HG03064 (cell line): ENCODE results near the gene SH2B2.
"Not testable (repeated sequence)": the region's sequence is repeated elsewhere in the genome, so short reads cannot be mapped to it uniquely, and the experiment has no call there.

ENCODE experiments used
- ATAC-seq: cut with Tn5 transposase; IDR thresholded peaks from one replicate; pipeline ENCODE4 v1.9.1; 2021; ENCODE audit warnings: low read depth; ENCODE audit not compliant: unreplicated experiment

The SH2B2 gene

DNA sequence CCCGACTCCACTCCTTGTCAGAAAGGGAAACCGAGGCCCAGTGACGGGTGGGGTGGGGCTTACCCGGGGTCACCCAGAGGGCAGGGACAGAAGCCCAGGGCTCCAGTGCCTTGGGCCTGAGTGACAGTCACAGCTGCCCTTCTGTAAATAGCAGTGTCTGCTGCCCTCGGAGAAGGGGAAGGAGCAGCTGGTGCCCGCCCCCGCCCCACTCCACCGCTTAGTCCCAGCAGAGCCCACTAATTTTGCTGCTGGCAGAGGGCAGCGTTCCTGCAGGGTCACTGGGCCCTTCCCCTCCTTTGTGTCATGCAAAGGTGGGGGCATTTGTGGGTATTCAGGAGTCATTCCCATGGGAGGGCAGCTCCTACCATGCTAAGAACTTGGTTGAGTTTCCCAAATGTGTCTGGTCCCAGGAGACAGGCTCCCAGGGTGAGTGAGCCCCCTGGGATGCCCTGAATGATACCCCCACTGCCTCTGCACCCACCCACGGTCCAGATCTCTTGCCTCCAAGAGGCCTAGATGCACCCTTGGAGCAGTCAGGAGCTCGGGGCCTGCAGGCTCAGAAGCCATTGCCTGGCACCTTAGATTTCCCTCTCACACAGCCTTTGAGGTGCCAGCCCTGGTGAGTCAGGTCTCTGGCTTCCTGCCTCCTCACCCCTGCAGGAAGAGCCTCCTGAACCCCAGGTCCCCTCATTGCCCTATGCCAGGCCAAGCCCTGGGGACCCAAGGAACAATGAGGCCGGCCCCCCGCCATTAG is 17.2 kb downstream of the SH2B2 start:
- ATAC-seq: no peak

DNA sequence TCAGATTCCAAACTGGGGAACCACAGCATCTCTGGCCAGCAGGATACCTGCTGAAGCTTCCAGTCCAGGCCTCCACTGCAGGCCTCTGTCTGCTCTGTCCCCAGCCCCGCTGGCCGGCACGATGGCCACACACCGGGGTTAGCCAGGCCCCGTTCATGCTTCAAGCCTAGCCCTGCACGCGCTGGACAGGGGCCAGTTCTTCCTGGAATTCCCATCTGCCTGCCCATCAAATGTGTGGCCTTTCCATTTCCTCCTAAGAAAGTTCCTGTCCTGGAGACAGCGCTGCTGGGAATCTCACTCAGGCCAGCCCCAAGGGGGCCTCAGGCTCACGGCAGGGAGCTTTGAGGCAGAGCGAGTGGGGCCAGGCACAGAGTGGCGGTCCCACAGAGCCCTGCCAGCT is 18.0 kb downstream of the SH2B2 start:
- no peak for ATAC-seq

DNA sequence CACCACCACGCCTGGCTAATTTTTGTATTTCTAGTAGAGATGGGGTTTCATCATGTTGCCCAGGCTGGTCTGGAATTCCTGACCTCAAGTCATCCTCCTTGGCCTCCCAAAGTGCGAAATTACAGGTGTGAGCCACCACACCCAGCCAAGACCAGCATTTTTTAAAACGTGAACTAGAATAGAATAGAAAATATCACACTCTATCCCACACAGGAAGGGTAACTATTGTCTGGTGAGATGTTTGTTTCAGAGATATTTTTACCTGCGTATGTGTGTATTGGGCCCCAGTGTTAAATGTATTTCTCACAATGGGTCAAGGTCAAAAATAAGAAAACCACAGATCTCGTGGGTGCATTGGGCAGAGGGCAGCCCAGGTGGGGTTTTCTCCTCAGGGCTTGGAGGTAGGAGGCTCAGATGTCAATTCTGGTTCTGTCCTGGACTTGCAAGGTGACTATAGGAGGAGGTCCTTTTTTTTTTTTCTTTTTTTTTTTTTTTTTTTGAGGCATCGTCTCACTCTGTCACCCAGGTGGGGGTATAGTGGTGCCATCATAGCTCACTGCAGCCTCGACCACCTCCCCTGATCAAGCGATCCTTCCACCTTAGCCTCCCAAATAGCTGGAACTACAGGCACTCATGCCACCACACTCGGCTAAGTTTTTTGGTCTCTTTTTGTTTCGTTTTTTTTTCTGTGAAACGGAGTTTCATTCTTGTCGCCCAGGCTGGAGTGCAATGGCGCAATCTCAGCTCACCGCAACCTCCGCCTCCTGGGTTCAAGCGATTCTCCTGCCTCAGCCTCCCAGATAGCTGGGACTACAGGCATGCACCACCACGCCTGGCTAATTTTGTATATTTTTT is 19.0 kb downstream of the SH2B2 start:
- ATAC-seq: peak; percentile 61

DNA sequence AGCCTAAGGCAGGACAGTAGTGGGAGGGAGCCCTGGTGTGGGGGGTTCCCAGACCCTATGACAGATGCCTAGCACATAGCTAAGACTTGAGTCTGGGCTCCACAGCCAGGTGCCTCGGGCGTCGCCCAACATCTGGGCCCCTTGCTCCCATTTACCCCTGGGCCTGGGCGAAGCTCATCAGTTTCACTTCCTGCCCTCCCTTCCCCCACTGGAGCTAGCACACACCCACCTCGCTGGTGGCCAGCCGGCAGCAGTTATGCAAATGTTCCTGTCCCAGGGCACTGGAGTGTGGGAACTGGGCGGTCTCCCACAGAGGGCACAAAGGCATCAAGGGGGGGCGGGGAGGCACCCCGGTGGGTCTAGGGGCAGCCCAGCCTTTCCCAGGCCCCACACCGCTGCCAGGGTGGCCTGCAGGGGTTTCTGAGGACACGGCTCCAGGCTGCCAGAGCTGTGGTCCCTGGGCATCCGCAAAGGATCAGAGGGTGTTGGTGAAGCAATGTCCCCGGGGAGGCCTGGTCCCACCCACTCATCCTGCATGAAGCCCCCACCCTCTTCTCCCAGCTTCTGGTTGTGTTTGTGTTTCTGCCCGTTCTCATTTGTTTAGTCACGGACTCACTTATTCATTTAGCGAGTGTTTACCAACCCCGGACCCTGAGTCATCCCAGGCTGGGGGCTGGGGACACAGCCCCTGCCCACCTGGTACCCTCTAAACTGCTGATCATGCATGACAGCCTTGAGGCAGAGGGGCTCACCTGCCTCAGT is 20.4 kb downstream of the SH2B2 start:
- peak; percentile 46 for ATAC-seq

DNA sequence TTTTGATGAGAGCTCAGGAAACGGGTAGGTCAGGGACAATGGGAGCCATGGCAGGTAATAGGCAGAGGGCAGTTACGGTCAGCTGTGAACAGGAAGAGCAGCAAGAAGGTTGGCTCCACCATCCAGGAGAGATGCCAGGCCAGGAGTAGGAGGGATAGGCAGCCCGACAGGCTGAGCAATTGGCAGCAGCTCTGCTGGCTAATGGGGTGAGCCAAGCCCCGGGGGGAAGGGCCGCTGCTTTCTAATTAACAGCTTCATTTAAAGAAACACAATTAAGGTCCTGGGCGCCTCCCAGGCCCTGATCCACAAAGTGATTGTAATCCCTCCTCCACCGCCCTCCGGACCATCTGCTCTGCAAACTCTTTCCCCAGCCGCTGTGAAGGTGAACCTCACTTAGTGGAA is 23.7 kb downstream of the SH2B2 start:
- ATAC-seq: no peak

DNA sequence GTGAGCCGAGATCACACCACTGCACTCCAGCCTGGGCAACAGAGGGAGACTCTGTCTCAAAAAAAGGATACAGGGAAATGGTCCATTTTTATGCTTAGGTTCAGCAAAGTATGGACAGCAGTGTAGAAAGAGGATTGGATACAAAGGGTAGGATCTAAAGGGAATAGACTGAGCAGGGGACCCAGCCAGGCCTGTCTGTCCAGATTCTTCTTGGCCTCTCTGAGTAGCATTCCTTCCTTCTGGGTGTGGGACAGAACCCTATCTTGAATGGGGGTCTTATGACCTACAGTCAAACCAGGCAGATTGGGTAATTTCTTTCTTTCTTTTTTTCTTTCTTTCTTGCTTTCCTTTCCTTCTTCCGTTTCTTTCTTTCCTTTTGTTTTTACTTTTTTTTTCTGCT is 25.6 kb downstream of the SH2B2 start:
- ATAC-seq: no peak

DNA sequence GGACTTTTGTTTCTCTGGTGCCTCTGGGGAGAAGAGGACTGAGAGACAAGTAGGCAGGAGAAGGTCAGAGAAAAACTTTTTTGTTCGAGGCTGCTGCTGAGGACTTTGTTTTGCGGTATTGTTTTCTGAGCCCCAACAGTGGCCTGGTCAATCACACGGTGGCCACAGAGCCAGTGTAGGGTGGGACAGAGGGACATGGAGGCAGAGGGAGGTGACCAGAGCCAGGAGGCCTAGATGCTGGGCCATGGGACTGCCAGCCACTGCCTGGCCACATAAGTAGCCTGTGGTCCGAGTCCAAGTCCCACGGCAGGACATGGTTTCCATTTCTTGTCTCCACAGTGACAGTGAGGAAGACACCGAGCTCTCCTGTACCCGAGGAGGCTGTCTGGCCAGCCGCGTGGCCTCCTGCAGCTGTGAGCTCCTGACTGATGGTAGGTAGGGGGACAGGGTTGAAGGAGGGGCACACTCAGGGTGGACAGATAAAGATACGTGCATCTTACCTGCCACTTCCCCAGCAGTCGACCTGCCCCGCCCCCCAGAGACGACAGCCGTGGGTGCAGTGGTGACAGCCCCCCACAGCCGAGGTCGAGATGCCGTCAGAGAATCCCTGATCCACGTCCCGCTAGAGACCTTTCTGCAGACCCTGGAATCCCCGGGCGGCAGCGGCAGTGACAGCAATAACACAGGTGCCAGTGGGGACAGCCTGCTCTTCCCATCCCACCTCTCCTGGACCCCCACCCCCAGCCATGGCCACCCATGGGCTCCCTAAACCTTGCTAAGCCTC is 27.5 kb downstream of the SH2B2 start:
- no peak for ATAC-seq

DNA sequence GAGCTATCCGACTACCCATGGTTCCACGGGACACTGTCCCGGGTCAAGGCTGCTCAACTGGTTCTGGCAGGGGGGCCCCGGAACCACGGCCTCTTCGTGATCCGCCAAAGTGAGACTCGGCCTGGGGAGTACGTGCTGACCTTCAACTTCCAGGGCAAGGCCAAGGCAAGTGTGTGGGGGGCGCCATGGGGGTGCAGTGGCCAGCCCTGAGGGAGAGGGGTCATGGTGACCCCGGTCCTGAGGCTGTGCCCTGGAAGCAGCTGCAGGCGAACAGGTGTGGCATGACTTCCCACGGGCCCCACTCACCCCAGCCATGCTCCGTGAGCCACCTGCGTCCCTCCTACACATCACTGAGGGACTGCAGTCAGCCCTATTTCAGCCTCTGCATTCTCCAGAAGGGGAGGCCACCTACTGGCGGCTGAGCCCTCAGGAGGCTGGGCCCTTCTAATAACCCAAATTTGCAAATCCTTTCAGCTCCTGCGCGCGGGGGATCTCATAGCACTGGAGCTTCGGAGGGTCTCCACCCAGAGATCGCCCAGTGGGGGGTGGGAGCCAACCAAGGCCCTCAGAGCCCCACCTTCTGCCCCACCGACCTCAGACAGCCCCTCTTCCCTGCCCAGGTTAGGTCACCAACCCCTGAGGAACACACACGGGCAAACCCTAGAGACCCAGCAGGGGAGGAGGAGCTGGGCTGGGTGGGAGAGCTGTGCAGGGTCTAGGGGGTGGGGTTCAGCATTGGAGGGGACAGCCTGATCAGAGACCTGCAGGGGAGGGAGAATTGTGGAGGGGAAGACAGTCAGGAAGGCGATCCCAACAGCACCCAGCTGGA is 30.8 kb downstream of the SH2B2 start:
- ATAC-seq: no peak

DNA sequence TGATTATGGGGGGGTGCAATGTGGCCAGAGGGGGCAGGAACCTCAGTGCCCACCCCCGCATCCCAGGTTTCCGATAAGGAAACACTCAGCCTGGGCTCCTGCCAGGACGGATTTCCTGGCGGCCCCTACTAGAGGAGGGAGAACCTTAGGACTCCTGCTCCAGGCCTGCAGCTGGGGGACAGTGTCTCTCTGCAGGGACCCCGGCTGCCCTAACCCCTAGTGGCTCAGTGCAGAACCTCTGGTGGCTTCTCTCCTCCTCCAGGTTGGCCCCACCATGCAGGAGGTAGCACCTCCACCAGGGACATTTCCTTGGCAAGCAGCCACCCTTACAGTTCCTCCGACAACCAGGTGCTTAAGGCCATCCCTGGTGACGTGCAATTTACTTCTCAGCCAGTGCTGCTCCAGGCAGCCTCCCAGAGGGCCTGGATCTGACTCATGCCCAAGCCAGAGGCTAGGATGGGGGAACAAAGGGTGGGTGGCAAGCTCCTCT is 31.9 kb downstream of the SH2B2 start:
- no peak for ATAC-seq

DNA sequence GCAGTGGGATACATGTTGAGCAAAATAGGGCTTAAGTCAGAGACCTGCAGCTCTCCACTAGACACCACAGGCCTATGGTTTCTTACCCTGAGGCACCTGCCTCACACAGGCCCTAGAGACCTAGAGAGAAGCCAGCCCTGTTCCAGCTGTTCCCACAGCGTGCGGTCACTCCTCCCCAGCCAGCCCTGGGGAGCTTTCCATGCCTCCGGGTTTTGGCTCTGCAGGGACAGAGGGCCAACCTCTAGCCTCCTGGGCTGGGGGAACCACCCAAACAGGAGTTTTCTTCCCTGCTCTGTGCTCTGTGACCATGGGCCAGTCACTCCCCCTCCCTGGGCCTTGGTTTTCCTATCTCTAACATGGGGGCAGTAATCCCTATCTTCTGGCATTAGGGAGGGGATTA is 33.0 kb downstream of the SH2B2 start:
- no peak for ATAC-seq

DNA sequence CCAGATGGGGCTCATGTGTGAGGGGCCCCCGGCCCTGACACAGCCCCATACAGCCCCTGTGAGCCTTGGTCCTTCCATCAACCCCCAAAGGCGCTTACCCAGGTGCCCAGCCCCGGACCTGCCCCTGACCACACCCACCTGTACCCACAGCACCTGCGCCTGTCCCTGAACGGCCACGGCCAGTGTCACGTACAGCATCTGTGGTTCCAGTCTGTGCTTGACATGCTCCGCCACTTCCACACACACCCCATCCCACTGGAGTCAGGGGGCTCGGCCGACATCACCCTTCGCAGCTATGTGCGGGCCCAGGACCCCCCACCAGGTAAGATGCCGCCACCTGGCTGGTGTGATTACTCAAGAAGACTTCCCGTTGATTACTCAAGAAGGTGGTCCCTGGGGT is 33.5 kb downstream of the SH2B2 start:
- no peak for ATAC-seq

DNA sequence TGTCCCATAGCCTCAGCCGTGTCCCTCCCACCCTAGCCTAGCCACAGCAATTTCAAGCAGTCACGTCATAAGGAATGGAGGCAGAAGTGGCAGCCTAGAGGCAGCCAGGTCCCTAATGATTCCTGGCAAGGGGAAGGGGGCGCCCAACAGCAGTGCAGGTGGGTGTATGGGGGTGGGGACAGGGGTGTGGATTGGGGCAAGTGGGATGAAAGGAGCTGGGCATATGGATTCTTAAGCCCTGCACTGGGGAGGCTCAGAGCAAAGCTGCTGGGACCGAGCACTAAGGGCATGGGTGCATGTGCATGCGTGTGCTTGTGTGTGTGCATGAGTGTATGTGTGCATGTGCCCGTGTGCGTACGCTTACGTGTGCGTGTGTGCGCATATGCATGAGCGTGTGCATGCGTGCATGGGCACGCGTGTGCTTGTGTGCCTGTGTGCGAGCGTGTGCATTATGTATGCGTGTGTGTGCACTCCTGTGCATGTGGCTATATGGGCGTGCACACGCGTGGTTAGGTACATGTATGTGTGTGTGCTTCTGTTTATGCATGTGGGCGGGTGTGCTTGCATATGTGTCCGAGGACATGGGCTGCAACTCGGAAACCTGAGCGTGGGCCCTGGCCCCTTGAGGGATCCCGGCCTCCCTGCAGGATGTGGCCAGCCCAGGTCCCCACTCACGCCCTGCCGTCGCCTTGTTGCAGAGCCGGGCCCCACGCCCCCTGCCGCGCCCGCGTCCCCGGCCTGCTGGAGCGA is 34.1 kb downstream of the SH2B2 start:
- no peak for ATAC-seq

DNA sequence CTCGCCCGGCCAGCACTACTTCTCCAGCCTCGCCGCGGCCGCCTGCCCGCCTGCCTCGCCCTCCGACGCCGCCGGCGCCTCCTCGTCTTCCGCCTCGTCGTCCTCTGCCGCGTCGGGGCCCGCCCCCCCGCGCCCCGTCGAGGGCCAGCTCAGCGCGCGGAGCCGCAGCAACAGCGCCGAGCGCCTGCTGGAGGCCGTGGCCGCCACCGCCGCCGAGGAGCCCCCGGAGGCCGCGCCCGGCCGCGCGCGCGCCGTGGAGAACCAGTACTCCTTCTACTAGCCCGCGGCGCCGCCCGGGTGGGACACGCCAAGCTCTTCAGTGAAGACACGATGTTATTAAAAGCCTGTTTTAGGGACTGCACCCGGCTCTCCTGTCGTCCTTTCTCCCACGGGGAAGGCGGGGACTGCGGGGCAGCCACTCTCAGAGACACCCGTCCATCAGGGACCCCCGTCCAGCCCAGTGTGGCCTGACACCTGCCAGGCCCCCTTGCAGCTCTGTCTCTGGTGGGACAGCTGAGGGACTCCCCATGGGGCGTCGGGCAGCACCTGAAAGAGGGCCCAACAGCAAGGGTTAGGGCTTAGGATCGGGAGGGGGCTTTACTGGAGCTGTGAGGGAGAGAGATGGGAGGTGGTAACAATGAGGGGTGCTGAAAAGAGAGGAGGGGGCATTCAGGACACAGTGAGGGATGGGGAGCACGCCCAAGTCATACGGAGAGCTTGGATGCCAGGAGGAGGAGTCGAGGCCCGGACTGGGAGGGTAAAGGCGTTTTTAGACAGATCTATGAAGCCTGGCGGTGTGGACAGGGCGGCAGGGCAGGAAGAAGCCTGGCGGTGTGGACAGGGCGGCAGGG is 34.9 kb downstream of the SH2B2 start:
- ATAC-seq: no peak

DNA sequence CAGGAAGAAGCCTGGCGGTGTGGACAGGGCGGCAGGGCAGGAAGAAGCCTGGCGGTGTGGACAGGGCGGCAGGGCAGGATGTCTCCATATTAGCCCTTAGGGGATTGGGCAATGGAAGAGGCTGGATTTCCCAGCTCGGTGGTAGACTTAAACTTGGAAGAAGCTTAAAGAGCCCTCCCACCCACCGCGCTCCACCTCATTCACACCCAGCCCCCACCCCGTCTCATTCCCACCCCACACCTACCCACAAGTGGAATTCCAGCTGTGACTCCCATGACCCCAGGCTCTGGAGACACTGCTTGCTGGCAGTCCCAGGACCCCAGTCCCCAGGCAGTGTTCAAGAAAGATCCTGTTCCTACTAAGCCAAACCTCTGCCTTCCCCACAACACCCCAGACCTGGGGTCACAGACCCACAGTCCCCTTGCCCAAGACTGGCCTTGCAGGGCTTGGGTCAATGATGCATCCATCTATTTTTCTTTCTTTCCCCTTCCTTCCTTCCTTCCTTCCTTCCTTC is 35.6 kb downstream of the SH2B2 start:
- ATAC-seq: no peak

DNA sequence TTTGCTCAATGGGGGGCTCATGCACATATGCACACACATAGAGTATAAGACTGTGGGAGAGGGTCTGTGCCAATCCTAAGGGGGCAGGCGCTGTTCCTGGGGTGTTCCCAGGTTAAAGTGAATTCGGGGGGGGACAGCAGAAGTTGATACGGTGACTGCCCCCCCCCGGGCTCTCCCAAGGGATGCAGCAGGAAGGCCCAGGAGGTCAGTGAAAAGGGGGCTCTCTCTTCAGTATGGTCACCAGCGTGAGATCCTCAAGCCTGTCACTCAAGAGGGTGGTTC is 37.2 kb downstream of the SH2B2 start:
- no peak for ATAC-seq

DNA sequence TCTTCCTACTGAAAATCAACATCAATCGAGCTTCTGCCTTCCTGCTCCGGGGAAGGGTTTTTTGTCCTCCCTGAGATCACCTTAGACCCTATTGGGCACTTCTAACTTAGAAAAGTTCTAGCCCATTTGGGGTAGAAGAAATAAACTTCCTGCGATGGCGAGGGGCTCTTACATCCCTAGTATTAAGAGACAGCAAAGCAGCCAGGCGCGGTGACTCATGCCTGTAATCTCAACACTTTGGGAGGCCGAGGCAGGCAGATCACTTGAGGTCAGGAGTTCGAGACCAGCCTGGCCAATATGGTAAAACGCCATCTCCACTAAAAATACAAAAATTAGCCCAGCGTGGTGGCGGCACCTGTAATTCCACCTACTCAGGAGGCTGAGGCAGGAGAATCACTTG is 38.4 kb downstream of the SH2B2 start:
- not testable (repeated sequence) for ATAC-seq

DNA sequence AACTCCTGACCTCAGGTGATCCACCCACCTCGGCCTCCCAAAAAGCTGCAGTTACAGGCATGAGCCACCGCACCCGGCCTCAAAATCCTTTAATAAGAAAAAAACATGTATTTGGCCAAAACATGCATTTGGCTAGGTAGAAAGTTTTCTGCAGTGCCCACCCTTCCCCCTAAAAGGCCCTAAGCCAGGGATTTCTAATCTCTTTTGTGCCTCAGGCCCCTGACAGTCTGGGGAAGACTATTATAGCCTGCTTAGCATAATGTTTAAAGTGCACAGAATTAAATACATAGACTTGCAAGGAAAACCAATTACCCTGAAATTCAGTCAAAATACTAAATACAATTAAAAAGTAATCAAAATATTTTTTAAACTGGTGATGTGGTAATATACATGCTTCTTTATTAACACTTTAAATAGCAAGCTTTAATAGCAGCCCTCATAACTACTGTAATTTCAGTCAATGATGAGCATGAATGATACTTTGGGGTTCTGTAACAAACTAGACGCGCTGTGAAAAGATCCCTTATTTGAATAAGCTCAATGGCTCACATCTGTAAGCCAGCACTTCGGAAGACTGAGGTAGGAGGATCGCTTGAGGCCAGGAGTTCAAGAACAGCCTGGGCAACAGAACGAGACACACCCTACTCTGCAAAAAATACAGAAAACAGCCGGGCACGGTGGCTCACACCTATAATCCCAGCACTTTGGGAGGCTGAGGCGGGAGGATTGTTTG is 39.7 kb downstream of the SH2B2 start:
- ATAC-seq: no peak
